Measurements from ENCODE around the gene RGS9.
"Not testable (repeated sequence)": the region's sequence is repeated elsewhere in the genome, so short reads cannot be mapped to it uniquely, and the experiment has no call there.

Gene RGS9

GRCh38 chr17:65115839-65116238, 21.3 kb upstream of the RGS9 start:
- DNase-seq (ENCODE audit: low read depth in 2 of 2), result no peak

GRCh38 chr17:65116515-65116914, 20.7 kb upstream of the RGS9 start:
- DNase-seq (ENCODE audit: low read depth in 2 of 2), result not testable (repeated sequence)

GRCh38 chr17:65117384-65118035, 19.7 kb upstream of the RGS9 start:
- DNase-seq (ENCODE audit: low read depth in 2 of 2), result no peak

GRCh38 chr17:65121368-65121767, 15.8 kb upstream of the RGS9 start:
- DNase-seq (ENCODE audit: low read depth in 2 of 2), result no peak

GRCh38 chr17:65121916-65122806, 15.0 kb upstream of the RGS9 start:
- peak; percentile 30 to 46 for DNase-seq (ENCODE audit: low read depth in 2 of 2)

GRCh38 chr17:65122836-65123756, 14.1 kb upstream of the RGS9 start:
- DNase-seq (ENCODE audit: low read depth in 2 of 2), result peak; percentile 67 to 77

- DNase-seq (ENCODE audit: low read depth in 2 of 2), result no peak
These were observed 13.2 kb upstream of the RGS9 start for GRCh38 chr17:65123757-65124675.

GRCh38 chr17:65130832-65131231, 6.3 kb upstream of the RGS9 start:
- no peak for DNase-seq (ENCODE audit: low read depth in 2 of 2)

GRCh38 chr17:65131240-65131639, 5.9 kb upstream of the RGS9 start:
- no peak for DNase-seq (ENCODE audit: low read depth in 2 of 2)

- no peak for DNase-seq (ENCODE audit: low read depth in 2 of 2)
These were observed 5.2 kb upstream of the RGS9 start for GRCh38 chr17:65131946-65132345.

GRCh38 chr17:65134035-65134434, 3.1 kb upstream of the RGS9 start:
- DNase-seq (ENCODE audit: low read depth in 2 of 2), result no peak

GRCh38 chr17:65139101-65139764, 2.1 kb downstream of the RGS9 start:
- no peak for DNase-seq (ENCODE audit: low read depth in 2 of 2)

- DNase-seq (ENCODE audit: low read depth in 2 of 2), result no peak
These were observed 5.1 kb downstream of the RGS9 start for GRCh38 chr17:65142247-65142646.

- no peak for DNase-seq (ENCODE audit: low read depth in 2 of 2)
These were observed 6.9 kb downstream of the RGS9 start for GRCh38 chr17:65143889-65144604.

- DNase-seq (ENCODE audit: low read depth in 2 of 2), result no peak
These were observed 8.6 kb downstream of the RGS9 start for GRCh38 chr17:65145743-65146142.

GRCh38 chr17:65147955-65148354, 10.8 kb downstream of the RGS9 start:
- DNase-seq (ENCODE audit: low read depth in 2 of 2), result no peak

- no peak for DNase-seq (ENCODE audit: low read depth in 2 of 2)
These were observed 17.8 kb downstream of the RGS9 start for GRCh38 chr17:65154770-65155589.

- DNase-seq (ENCODE audit: low read depth in 2 of 2), result no peak
These were observed 18.5 kb downstream of the RGS9 start for GRCh38 chr17:65155622-65156021.
